HCT116 (cell line): ENCODE measurements around the gene CLP1. TPM values are rescaled to one million over a fixed set of nuclear protein-coding genes. Genes with fewer than 3 reads are reported as not detected.

Source experiments
- ATAC-seq: fragments of 200-7000 bp; cut with Tn5 transposase; 2 replicates; pipeline ENCODE4 v1.9.1; 2020; ENCODE audit warnings: mild to moderate bottlenecking, moderate library complexity
- BruUV-seq: library from RNA; stranded (reverse); fragments of 400-500 nt; replicated peaks from 2 replicates; lab custom pipeline; 2021; lab: Mats Ljungman, UMichigan
- CTCF ChIA-PET: fragments of 300-600 bp; sonication (Branson Sonifier 250); formaldehyde crosslinking; loops from one replicate; lab custom pipeline; 2021; ENCODE audit warnings: antibody characterized with exemption; lab: Charles Lee
- POLR2A ChIA-PET: fragments of 300-600, 350-600 bp; sonication (Branson Sonifier 250); formaldehyde crosslinking; loops from one replicate; lab custom pipeline; 2021; ENCODE audit warnings: antibody characterized with exemption; lab: Charles Lee
- RAD21 ChIA-PET, 2 experiments: fragments of 300-600 bp; sonication (Branson Sonifier 250); formaldehyde crosslinking; loops; one replicate each; lab custom pipeline; 2023; ENCODE audit warnings: low total read pairs in 2 of 2; ENCODE audit not compliant: uncharacterized antibody in 2 of 2, unreplicated experiment in 2 of 2, low non-redundant PET in 1 of 2; lab: Charles Lee
- DNase-seq: peaks from one replicate; pipeline ENCODE4 v3.0.0-alpha.2; 2010; ENCODE audit warnings: low read depth, low spot score
- H2AFZ ChIP-seq: fragments of 200-600 bp; shearing (Covaris generic), sonication (generic); 2 replicates; pipeline ENCODE4 v1.6.1; 2017; ENCODE audit warnings: low read depth, mixed run types, mixed read lengths, antibody characterized with exemption, low read length; ENCODE audit not compliant: poor library complexity, severe bottlenecking
- H3K27ac ChIP-seq: 2 replicates; pipeline ENCODE4 v1.5.1; 2012; ENCODE audit warnings: low read depth, low read length
- H3K27me3 ChIP-seq: fragments of 200-600 bp; sonication (generic); 2 replicates; pipeline ENCODE4 v1.6.1; 2016; ENCODE audit warnings: mixed run types, low read length, mixed read lengths; ENCODE audit not compliant: insufficient read depth
- H3K36me3 ChIP-seq, 2 experiments: fragments of 200-500 bp in 1 of 2; fragments of 200-600 bp in 1 of 2; sonication (Bioruptor generic) in 1 of 2; sonication (generic) in 1 of 2; 2 replicates each; pipeline versions ENCODE4 v1.5.1 to v1.6.1; 2014 to 2016; ENCODE audit warnings: low read length in 2 of 2, inconsistent platforms in 1 of 2, mixed read lengths in 1 of 2, mixed run types in 1 of 2; ENCODE audit not compliant: insufficient read depth in 2 of 2, control insufficient read depth in 1 of 2
- H3K4me1 ChIP-seq, 2 experiments: fragments of 200-600 bp in 1 of 2; sonication (generic) in 1 of 2; 2 replicates each; pipeline versions ENCODE4 v1.5.1 to v1.6.1; 2012 to 2017; ENCODE audit warnings: low read length in 2 of 2, inconsistent platforms in 1 of 2, mild to moderate bottlenecking in 1 of 2, mixed read lengths in 1 of 2, mixed run types in 1 of 2, moderate library complexity in 1 of 2; ENCODE audit not compliant: insufficient read depth in 2 of 2, control insufficient read depth in 1 of 2
- H3K4me2 ChIP-seq: fragments of 200-600 bp; sonication (generic); 2 replicates; pipeline ENCODE4 v1.6.1; 2017; ENCODE audit warnings: mixed run types, low read length, mixed read lengths
- H3K4me3 ChIP-seq, 2 experiments: fragments of 200-600 bp in 1 of 2; sonication (generic) in 1 of 2; replicated peaks in 1 of 2; 2 replicates each; pipeline ENCODE4 v1.5.1; 2011 to 2016; ENCODE audit warnings: low read length in 2 of 2, control low read depth in 1 of 2, low read depth in 1 of 2, mild to moderate bottlenecking in 1 of 2, mixed read lengths in 1 of 2, mixed run types in 1 of 2
- H3K79me2 ChIP-seq: fragments of 200-600 bp; sonication (generic); 2 replicates; pipeline ENCODE4 v1.6.1; 2017; ENCODE audit warnings: mild to moderate bottlenecking, mixed run types, low read length, moderate library complexity, mixed read lengths; ENCODE audit not compliant: insufficient read depth
- H3K9ac ChIP-seq: fragments of 200-600 bp; sonication (generic); 2 replicates; pipeline ENCODE4 v1.6.1; 2016; ENCODE audit warnings: low read length, mixed read lengths
- H3K9me2 ChIP-seq: fragments of 200-600 bp; sonication (generic), shearing (Covaris generic); 2 replicates; pipeline ENCODE4 v1.6.1; 2017; ENCODE audit warnings: mixed run types, mild to moderate bottlenecking, moderate library complexity; ENCODE audit not compliant: insufficient read depth
- H3K9me3 ChIP-seq, 2 experiments: fragments of 200-500 bp in 1 of 2; fragments of 200-600 bp in 1 of 2; sonication (Bioruptor generic) in 1 of 2; sonication (generic) in 1 of 2; 2 replicates each; pipeline ENCODE4 v1.6.1; 2014 to 2017; ENCODE audit warnings: low read length in 2 of 2, mixed read lengths in 2 of 2, inconsistent platforms in 1 of 2, low read depth in 1 of 2, mild to moderate bottlenecking in 1 of 2, mixed run types in 1 of 2, moderate library complexity in 1 of 2; ENCODE audit not compliant: control insufficient read depth in 1 of 2, insufficient read depth in 1 of 2
- H4K20me1 ChIP-seq: fragments of 200-600 bp; sonication (generic), shearing (Covaris generic); 2 replicates; pipeline ENCODE4 v1.6.1; 2017; ENCODE audit warnings: mixed run types, mild to moderate bottlenecking, moderate library complexity; ENCODE audit not compliant: insufficient read depth
- CBX3 ChIP-seq: IDR thresholded peaks from 2 replicates; pipeline ENCODE4 v1.6.1; 2012; ENCODE audit warnings: low read depth
- CEBPB ChIP-seq: IDR thresholded peaks from 2 replicates; pipeline ENCODE4 v1.6.1; 2012; ENCODE audit warnings: low read depth
- EGR1 ChIP-seq: IDR thresholded peaks from 2 replicates; pipeline ENCODE4 v1.6.1; 2012; ENCODE audit warnings: low read depth
- ELF1 ChIP-seq: IDR thresholded peaks from 2 replicates; pipeline ENCODE4 v1.6.1; 2012; ENCODE audit warnings: low read depth, borderline replicate concordance
- EZH2 ChIP-seq: fragments of 200-600 bp; sonication (generic); IDR thresholded peaks from 2 replicates; pipeline ENCODE4 v1.6.1; 2017; ENCODE audit warnings: antibody characterized with exemption, mixed run types
- EZH2phosphoT487 ChIP-seq: fragments of 200-600 bp; IDR thresholded peaks from 2 replicates; pipeline ENCODE4 v1.6.1; 2018; ENCODE audit warnings: antibody characterized with exemption, borderline replicate concordance
- FOSL1 ChIP-seq: IDR thresholded peaks from 2 replicates; pipeline ENCODE4 v1.6.1; 2012; ENCODE audit warnings: low read depth
- JUND ChIP-seq: IDR thresholded peaks from 2 replicates; pipeline ENCODE4 v1.6.1; 2012
- POLR2A ChIP-seq: IDR thresholded peaks from 2 replicates; pipeline ENCODE4 v1.7.0; 2011; ENCODE audit warnings: borderline replicate concordance; ENCODE audit not compliant: insufficient read depth, insufficient read length; ENCODE audit errors: extremely low read depth
- POLR2AphosphoS5 ChIP-seq: IDR thresholded peaks from 2 replicates; pipeline ENCODE4 v1.6.1; 2011; ENCODE audit warnings: mild to moderate bottlenecking, low read depth, low read length, moderate library complexity
- RAD21 ChIP-seq: IDR thresholded peaks from 2 replicates; pipeline ENCODE4 v1.6.1; 2012; ENCODE audit warnings: low read depth, mild to moderate bottlenecking
- SIN3A ChIP-seq: IDR thresholded peaks from 2 replicates; pipeline ENCODE4 v1.6.1; 2012; ENCODE audit warnings: low read depth
- SP1 ChIP-seq: IDR thresholded peaks from 2 replicates; pipeline ENCODE4 v1.6.1; 2012; ENCODE audit warnings: low read depth
- ZFX ChIP-seq: fragments of 450-650 bp; IDR thresholded peaks from 2 replicates; pipeline ENCODE4 v1.6.1; 2017
- ZNF274 ChIP-seq: fragments of 200-500 bp; sonication (Bioruptor generic); IDR thresholded peaks from 2 replicates; pipeline ENCODE4 v1.6.1; 2014; ENCODE audit warnings: mild to moderate bottlenecking, low read depth, low read length, inconsistent platforms
- intact Hi-C: fragments of 100-400 bp; cut with micrococcal nuclease; formaldehyde crosslinking; loops from 2 replicates; pipeline ENCODE4 v1.10.0; 2022
- total RNA-seq: library from RNA; stranded (reverse); gene quantifications from one replicate; pipeline ENCODE4 v1.2.1, GENCODE V29; 2021; ENCODE audit not compliant: unreplicated experiment
- TF ChIP-seq, protein P1 (sequence below): IDR thresholded peaks from 2 replicates; pipeline ENCODE4 v1.6.1; 2012
- TF ChIP-seq, protein P2 (sequence below), 3 experiments: fragments of 200-600 bp in 1 of 3; sonication (generic) in 1 of 3; IDR thresholded peaks in 2 of 3; conservative IDR thresholded peaks in 1 of 3; 2 replicates each; pipeline ENCODE4 v1.5.1; 2012 to 2017; ENCODE audit warnings: low read depth in 2 of 3, low read length in 2 of 3, antibody characterized with exemption in 1 of 3, borderline replicate concordance in 1 of 3, control low read depth in 1 of 3, mild to moderate bottlenecking in 1 of 3, mixed read lengths in 1 of 3, mixed run types in 1 of 3, moderate library complexity in 1 of 3; ENCODE audit not compliant: insufficient read depth in 1 of 3
- TF ChIP-seq, protein P3 (sequence below): IDR thresholded peaks from 2 replicates; pipeline ENCODE4 v1.6.1; 2011; ENCODE audit warnings: mild to moderate bottlenecking, low read length, moderate library complexity; ENCODE audit not compliant: insufficient replicate concordance; ENCODE audit errors: extremely low read depth
- TF ChIP-seq, protein P4 (sequence below): IDR thresholded peaks from 2 replicates; pipeline ENCODE4 v1.6.1; 2012

Gene CLP1
- total RNA-seq, 1 experiment from 2014 or later: 17.7 TPM

DNA sequence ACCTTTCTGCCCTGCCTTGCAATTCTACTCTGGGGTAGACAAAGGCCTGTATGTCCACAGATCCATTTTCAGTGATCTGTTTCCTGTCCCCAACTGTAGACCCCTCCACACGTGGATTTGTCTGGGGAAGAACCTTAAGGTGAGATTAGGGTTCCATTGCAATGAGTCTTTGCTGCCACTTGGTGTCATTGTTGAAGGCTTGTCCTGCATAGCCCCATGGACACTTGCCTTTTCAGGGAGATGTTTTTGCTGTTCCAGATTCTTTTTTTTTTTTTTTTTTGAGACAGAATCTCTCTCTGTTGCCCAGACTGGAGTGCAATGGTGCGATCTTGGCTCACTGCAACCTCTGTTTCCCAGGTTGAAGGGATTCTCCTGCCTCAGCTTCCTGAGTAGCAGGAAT lies 38.2 kb upstream of the CLP1 start:
- BruUV-seq: no TSS peak
- DNase-seq (peak; percentile 35), ATAC-seq (no peak)
- CTCF ChIA-PET: interaction anchor here (0.7 kb wide), 1 partner anchor 25 kb away, joined by 3 read pairs; no protein-coding TSS in a partner anchor
- Histone ChIP-seq H3K27me3 (no peaks in the 10 kb centered on the region), H3K4me3 (no peak overlapping the region), H4K20me1 (no peaks in the 10 kb centered on the region), H3K36me3 (no peaks in the 10 kb centered on the region), H2AFZ (no peak overlapping the region), H3K4me2 (no peak overlapping the region), H3K4me1 (no peaks in the 10 kb centered on the region), H3K27ac (no peak overlapping the region), H3K9ac (no peak overlapping the region), H3K79me2 (no peaks in the 10 kb centered on the region), H3K9me2 (no peaks in the 10 kb centered on the region), H3K9me3 (peaks cover 10 to 14% of the 10 kb centered on the region in 2 experiments; a peak in 3 of 4 replicates)
- intact Hi-C loops: no loop called here
- RAD21 ChIA-PET: no interaction called here
- TF ChIP-seq ZNF274: no peak
- TF ChIP-seq POLR2A: no peak
- no peak for TF ChIP-seq EGR1
- TF ChIP-seq, protein P1, sequence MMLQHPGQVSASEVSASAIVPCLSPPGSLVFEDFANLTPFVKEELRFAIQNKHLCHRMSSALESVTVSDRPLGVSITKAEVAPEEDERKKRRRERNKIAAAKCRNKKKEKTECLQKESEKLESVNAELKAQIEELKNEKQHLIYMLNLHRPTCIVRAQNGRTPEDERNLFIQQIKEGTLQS: no peak
- peak; percentile 85; the same call in 1 of the 2 replicates for TF ChIP-seq CBX3
- no peak for TF ChIP-seq ZFX
- TF ChIP-seq, protein P2, sequence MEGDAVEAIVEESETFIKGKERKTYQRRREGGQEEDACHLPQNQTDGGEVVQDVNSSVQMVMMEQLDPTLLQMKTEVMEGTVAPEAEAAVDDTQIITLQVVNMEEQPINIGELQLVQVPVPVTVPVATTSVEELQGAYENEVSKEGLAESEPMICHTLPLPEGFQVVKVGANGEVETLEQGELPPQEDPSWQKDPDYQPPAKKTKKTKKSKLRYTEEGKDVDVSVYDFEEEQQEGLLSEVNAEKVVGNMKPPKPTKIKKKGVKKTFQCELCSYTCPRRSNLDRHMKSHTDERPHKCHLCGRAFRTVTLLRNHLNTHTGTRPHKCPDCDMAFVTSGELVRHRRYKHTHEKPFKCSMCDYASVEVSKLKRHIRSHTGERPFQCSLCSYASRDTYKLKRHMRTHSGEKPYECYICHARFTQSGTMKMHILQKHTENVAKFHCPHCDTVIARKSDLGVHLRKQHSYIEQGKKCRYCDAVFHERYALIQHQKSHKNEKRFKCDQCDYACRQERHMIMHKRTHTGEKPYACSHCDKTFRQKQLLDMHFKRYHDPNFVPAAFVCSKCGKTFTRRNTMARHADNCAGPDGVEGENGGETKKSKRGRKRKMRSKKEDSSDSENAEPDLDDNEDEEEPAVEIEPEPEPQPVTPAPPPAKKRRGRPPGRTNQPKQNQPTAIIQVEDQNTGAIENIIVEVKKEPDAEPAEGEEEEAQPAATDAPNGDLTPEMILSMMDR (IDR thresholded peaks at IDR 0.05 in 2 of 3, conservative IDR thresholded peaks at IDR 0.05 in 1 of 3; ENCODE audit: borderline replicate concordance in 1 of 3, insufficient read depth in 1 of 3, low read depth in 2 of 3, low read length in 2 of 3): peak in 2 of 3 experiments; percentile 60 to 69; a peak in 4 of 6 replicates
- POLR2A ChIA-PET: no interaction called here

DNA sequence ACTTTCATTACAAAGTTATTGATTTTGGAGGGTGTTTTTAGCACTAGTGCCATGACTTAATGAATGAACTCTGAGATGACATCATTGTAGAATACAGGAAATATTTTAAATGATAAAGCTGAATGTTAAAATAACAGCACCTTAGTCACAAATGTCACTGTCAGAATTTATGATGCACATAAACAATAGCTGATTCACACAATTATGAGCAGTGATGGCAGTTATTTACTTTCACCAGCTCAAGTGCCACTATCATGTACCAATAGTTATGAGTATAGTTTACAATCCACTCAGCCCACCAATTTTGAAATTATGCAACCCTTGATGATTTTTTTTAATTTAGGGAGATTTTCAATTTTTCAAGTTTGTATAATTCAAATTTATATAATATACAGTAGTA lies 37.1 kb upstream of the CLP1 start:
- intact Hi-C loops: no loop called here
- CTCF ChIA-PET: no interaction called here
- POLR2A ChIA-PET: no interaction called here
- TF ChIP-seq EZH2: no peak
- no peak for TF ChIP-seq SIN3A
- no peak for TF ChIP-seq RAD21
- no peak for TF ChIP-seq FOSL1
- TF ChIP-seq CEBPB: no peak
- no peak for TF ChIP-seq ELF1
- no peak for TF ChIP-seq EGR1
- no peak for TF ChIP-seq POLR2AphosphoS5
- no peak for TF ChIP-seq SP1
- TF ChIP-seq POLR2A: no peak
- TF ChIP-seq, protein P3, sequence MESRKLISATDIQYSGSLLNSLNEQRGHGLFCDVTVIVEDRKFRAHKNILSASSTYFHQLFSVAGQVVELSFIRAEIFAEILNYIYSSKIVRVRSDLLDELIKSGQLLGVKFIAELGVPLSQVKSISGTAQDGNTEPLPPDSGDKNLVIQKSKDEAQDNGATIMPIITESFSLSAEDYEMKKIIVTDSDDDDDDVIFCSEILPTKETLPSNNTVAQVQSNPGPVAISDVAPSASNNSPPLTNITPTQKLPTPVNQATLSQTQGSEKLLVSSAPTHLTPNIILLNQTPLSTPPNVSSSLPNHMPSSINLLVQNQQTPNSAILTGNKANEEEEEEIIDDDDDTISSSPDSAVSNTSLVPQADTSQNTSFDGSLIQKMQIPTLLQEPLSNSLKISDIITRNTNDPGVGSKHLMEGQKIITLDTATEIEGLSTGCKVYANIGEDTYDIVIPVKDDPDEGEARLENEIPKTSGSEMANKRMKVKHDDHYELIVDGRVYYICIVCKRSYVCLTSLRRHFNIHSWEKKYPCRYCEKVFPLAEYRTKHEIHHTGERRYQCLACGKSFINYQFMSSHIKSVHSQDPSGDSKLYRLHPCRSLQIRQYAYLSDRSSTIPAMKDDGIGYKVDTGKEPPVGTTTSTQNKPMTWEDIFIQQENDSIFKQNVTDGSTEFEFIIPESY: no peak
- no peak for TF ChIP-seq JUND
- TF ChIP-seq, protein P4, sequence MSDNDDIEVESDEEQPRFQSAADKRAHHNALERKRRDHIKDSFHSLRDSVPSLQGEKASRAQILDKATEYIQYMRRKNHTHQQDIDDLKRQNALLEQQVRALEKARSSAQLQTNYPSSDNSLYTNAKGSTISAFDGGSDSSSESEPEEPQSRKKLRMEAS: no peak
- TF ChIP-seq EZH2phosphoT487: no peak

More for the DNA sequence above, 37.1 kb upstream of the CLP1 start:
- Histone ChIP-seq H2AFZ (no peak overlapping the region), H3K4me2 (no peak overlapping the region), H3K27me3 (no peaks in the 10 kb centered on the region), H3K9me2 (no peaks in the 10 kb centered on the region), H3K36me3 (no peaks in the 10 kb centered on the region), H3K9me3 (peaks cover 10 to 14% of the 10 kb centered on the region in 2 experiments; a peak in 3 of 4 replicates), H3K4me3 (no peak overlapping the region), H4K20me1 (no peaks in the 10 kb centered on the region), H3K9ac (no peak overlapping the region), H3K4me1 (no peaks in the 10 kb centered on the region), H3K27ac (no peak overlapping the region), H3K79me2 (no peaks in the 10 kb centered on the region)
- no TSS peak for BruUV-seq
- ATAC-seq (no peak), DNase-seq (no peak)
- RAD21 ChIA-PET: no interaction called here
